Stimulated activated CD4-positive, alpha-beta T cell treated with anti-CD3 and anti-CD28 coated beads, Interleukin-1b, Interleukin-23, amount 100 ng/mL, for 48 hours (primary cell): ENCODE measurements around the gene NIN.
"Not testable (repeated sequence)": the region's sequence is repeated elsewhere in the genome, so short reads cannot be mapped to it uniquely, and the experiment has no call there.

Source experiments
- DNase-seq: peaks from one replicate; pipeline ENCODE4 v3.0.0-alpha.2; 2020

Gene NIN

DNA sequence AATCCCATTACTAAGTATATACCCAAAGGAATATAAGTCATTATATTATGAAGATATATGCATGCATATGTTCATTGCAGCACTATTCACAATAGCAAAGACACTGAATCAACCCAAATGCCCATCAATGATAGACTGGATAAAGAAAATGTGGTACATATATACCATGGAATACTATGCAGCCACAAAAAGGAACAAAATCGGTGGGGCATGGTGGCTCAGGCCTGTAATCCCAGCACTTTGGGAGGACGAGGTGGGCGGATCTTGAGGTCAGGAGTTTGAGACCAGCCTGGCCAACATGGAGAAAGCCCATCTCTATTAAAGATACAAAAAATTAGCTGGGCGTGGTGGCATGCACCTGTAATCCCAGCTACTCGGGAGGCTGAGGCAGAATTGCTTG, 15.4 kb downstream of the NIN start:
- DNase-seq: not testable (repeated sequence)

DNA sequence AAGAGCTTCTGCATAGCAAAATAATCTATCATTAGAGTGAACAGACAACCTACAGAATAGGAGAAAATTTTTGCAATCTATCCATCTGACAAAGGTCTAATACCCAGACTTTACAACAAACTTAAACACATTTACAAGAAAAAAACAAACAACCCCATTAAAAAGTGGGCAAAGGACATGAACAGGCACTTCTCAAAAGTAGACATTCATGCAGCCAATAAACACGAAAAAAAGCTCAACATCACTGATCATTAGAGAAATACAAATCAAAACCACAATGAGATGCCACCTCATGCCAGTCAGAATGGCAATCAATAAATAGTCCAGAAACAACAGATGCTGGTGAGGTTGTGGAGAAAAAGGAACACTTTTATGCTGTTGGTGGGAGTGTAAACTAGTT, 15.9 kb downstream of the NIN start:
- not testable (repeated sequence) for DNase-seq

DNA sequence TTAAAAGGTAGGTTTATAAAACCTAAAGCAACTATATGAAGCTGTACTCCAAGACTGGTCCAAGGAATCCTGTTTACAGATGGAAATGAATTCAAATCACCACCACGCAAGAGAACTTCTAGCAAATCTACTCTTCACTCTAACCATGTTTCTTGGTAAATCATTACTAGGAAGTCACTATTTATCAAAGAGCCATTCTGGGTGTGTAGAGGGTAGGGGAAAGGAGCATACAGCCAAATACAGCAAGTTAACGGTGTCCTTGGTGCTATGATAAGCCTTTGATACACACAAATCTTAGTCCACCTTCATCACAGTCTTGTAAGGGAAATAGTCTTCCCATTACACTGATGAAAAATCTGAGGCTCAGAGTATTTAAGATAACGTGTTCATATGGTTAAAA, 16.8 kb downstream of the NIN start:
- no peak for DNase-seq

DNA sequence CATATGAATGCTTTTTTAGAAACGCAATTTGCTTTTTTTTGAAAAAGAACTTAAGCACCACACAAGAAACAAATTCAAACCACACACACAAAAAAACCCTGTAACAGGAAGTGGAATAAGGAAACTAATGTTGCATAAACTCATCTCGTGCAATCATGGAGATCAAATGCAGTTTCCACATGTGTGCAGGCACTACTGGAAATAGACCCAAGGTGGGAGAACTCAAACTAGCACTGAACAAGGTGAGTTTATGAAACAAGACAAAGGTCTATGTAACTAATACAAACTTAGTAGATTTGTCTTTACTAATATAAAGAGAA, 17.5 kb downstream of the NIN start:
- no peak for DNase-seq

DNA sequence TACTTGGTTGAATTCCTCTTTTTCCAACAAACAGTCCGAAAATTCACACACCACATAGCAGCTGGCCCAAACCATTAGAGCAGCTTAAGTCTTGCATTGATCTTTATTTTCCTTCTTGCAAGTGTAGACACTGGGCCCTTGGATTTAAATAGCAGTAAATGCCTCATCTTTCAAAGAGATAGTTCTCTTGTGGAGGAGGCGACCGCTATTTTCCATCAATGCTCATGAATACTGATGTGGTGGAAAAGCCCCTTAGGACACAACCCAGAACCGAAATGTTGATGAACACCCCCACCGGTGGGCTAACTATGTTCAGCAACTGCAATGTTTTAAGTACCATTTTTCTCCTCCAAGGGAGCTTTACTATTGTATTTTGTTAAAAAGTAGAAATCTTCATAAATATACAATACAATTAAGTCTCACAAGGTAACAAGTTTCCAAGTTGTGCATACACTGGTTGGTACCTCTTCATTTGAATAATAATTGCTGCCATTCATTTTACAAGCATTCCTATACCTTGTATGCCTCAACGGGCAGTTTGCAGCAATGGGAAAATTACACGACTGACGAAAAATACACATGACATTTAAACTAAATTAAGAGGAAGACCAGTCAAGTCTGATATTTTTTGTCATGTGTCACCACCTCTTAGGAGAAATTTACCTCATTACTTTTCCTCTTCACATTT, 18.0 kb downstream of the NIN start:
- no peak for DNase-seq

DNA sequence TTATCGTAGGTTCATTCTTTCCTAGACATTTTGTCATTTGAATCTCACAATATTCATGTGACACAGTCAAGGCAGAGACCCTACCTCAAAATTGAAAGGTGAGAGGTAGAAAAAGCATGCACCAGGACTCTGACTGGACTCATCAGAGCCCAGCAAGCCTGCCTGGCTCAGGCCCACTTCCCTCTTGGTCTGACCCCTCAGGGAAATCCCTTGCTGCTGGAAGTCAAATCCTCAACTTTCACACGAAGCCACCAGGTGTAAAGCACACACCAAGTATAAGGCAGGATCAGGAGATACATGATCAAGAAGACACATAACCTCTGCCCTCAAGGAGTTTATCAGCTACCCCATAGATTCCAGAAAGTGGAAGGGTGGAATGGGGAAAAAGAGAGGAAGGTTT, 18.8 kb downstream of the NIN start:
- DNase-seq: no peak

DNA sequence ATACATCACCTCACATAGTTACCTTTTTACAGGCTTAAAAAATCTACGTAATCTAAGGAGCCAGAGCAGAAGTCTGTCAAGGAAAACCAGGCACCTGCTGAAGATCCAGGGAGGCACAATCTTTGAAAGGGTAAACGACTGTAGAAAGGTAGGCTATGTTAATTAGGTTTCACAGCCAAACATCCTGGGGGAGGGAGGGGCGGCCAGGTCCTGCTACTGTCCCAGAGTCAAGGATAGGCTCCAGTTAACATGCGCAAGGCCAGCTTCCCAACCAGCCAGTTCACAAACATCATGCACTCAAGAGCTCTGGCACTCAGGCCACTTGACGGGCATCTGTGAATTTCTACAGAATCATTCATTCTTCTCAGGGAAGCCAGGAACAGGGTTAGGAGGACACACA, 22.9 kb downstream of the NIN start:
- no peak for DNase-seq

DNA sequence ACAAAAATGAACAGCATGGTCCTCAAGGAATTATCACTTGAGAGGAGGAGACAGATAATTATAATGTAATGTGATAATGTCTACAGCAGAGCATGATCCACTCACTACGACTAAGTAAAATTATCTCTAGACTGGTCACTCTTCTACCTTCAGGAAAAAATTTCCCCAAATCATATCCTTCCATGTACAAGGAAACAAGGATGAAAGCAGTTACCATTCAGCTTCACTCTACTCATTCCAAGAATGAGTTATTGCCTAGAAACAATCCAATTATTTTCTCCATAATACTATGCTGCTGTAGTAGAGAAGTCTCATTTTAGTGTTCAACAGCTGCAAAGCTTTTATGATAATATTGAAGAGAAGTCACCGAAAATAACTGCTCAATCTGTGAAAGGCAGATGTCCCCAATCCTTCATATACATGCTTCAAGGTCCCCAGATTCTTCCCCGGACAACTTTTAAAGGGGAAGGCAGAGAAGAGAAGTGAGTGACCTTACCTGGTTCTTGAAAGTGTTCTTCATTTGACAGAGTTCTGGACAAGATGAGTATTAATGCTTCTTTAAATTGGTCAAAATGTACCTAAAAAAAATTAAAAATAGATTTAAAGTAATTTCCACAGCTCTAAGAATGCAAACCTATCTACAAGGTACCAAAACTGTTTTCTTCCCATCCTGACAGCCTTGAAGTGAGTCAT, 24.6 kb downstream of the NIN start:
- DNase-seq: no peak

DNA sequence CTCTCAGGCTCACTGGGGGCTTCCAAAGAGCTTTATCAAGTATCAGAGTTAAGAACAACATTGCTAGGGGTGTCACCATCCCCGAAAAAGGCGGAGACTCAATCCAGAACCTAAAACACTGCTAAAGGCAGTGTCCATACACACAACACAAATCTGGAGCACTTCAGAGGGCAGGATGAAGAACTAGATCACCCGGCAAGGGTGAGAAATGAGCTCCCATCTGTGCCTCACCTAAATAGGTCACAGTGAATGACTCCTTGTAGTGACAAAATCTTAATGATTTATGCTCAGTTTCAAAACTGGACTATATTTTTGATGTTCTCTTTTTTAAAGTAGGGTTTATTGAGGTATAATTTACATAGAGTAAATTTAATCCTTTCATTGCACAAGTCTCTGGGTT, 25.6 kb downstream of the NIN start:
- DNase-seq: no peak

DNA sequence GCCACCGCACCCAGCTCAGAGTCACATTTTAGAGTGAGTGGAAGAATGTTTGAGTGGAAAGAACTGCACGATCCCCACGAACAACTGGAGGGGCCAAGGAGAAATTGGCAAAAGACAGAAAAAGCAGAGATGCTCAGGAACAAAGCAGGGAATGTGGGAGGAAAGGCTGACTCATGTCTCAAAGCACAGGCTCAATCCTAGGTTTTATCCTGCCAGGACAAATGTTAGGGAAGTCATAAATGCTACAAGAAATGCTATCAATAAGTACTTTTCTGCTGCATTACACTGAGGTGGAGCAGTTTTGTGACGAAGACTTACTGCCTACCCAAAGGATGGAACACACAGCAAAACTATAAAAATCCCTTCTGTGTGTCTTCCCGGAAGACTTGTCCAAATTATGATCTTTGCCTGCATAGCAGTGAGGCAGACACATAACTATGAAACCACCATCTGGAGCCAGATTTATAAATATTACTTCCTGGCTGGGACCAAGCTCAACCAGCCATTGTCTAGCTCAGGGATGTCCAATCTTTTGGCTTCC, 26.7 kb downstream of the NIN start:
- DNase-seq: no peak

DNA sequence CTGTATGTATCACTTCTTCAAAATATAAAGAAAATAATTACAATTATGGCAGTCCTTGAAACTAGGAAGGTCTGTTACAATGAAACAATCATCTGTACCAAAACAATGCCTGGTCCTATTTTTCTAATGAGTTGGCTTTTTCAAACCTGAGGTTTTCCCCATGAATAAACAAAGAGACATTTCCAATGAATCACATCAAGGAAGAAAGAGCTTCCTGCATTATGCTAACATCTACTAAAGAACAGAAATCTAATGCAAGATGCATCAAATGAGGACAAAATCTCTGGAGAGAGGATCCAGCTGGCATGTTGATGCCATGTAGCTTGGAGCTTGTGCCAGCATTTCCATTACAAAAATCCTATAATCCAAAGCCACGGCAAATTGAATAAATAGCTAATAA, 29.3 kb downstream of the NIN start:
- no peak for DNase-seq

DNA sequence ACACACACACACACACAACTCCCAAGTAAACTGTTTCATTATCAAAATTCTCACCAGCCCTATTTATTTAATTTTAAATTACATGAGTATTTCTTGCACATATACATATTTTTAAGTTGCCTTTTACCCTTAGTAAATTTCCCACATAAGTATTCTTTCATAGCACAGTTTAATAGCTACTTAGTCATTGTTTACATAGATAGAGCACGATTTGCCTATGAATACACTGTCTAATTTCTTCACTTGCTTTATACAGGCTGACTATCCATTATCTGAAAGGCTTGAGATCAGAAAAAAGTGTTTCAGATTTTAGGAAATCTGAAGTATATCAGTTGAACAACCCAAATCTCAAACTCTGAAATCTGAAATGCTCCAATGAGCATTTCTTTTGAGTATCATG, 30.9 kb downstream of the NIN start:
- DNase-seq: no peak

DNA sequence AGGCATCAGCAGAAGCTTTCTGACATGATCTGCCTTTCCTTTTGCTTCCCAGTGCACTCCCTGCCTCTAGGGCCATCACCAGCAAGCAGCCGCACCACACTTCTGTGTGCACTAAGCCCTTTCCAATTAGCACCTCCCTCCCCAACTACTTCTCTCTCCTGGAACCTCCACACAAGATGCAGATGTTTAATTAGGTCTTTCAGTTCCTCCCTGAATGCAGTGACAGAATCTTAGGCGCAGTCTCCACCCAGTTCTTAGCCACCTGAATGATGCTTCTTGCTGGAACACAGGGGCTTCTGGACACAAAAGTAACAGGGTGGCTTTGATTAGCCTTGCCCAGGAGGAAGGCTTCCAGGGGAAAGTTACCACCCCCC, 32.9 kb downstream of the NIN start:
- no peak for DNase-seq

DNA sequence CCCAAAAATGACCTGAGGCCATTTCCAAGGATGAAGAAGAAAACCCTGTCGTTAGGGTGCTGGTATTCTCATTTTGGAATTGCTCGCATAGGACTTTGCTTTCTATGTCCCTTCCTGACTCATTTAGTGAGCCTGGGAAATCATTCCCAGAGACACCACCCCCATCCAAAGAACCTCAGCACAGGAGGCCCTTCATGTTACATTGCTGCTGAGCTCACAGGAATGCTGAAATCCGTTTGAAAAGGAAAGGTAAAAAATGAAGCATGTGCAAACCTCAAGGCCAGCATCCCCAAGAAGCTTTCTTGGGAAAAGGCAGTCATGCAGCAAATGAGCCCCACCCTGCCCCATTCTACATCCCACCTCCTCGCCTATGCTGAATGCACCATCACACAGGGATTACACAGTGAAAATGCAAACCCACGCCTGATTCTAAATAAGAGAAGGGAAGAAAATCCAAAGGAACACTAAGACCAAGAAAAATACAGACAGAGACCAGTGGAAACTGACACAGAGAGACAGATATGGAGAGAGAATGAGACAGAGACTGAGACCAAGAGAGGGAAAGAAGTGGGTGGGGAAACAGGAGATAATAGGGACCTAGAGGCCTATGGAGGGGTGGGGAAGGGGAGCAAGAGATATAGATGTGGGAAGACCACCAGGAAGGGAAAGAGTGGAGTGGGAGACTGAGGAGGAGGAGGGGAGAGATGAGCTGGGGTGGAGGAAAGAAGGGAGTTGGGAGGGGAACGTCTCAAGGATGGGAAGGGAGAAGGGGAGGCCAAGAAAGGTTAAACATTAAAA, 33.5 kb downstream of the NIN start:
- DNase-seq: no peak

DNA sequence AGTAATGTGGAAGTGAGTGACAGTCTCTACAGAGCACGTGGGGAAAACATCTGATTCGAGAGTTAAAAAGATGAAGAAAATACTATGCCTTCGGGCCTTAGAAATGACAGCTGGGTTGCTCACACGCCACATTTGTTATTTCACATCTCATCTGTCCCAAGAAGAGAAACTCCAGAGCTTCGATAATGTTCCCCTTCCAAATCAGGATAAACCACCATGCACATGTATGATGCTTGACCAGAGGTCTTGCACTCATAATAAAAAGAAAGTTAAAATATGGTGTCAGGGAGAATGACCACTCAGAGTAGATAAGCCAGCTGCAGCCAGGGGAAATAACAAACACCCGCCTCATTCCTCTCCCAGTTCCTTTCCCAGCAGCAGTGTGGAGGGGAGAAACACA, 34.6 kb downstream of the NIN start:
- DNase-seq: no peak

DNA sequence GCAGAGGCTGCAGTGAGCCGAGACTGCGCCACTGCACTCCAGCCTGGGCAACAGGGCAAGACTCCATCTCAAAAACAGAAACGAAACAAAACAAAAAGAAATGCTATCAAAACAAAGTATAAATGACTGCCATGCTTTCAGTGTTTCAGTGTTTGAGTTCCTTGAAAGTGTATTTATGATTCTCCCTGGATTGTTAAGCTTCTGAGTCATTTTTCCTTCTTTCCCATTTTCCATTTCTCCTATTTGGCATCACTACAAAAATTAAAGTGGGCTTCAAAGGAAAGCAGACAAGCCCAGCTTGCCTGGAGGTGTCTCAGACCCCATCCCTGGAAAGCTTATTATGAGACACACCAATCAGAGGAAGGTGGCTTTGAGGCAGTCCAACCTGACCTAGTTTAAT, 35.1 kb downstream of the NIN start:
- DNase-seq: no peak

DNA sequence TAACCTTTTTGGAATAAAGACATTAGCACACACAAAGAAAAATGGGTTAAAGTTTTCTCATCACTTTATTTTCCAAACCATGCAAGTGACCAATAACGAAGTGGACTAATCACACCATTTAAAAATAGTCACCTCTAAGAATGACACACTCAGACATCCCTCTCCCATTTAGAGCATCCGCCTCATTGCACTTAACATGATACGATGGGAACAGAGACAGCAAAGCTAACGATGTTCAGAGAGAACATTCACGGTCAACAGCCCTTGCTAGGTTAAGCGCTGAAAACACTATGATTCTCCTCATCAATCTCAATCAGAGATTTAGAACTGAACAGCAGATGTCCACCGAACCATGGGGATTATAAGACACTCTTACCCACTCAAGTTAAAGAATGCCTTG, 35.8 kb downstream of the NIN start:
- no peak for DNase-seq

DNA sequence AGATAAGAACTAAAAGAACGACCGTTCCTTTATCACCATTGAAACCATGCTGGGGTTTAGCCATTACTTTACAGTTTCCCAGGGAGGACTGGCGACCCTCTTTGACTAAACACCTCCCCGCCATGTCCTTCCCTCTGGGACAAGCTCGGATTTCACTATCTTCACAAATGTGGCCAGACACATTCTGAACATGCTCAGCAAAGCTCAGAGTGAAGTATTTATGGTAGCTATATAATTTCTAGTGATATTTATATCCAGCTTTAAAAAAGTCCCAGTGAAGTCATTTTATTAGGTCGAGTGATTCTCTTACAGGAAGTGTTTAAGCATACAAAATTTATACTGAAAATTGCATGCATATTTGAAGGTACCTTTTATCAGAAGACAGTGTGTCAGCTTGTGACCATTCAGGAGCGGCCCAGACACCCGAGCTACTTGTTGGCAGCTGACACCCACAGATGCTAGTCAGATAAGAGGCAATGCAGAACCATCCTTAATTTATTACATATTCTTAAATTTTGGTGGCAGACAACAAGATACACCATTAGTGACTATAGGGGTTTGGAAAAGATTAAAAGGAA, 36.8 kb downstream of the NIN start:
- no peak for DNase-seq

DNA sequence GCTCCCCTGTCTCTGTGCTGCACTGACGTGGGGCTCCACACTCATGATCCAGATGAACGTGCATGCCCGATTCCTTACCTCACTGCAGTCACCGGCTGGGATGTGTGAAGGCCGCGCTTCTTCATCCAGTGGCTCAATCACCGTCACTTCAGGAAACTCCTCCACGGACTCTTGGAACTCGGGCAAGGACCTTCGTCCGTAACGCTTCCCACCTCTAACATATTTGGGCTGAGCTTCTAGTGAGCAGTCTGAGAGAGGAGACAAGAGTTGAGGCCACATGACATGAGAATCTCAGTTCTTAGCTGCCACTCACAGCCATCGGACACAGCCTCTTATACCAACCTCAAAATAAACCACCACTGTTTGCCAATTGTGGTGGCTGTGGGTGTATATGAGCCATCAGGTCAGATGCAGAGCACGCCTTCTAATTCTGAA, 38.3 kb downstream of the NIN start:
- no peak for DNase-seq

DNA sequence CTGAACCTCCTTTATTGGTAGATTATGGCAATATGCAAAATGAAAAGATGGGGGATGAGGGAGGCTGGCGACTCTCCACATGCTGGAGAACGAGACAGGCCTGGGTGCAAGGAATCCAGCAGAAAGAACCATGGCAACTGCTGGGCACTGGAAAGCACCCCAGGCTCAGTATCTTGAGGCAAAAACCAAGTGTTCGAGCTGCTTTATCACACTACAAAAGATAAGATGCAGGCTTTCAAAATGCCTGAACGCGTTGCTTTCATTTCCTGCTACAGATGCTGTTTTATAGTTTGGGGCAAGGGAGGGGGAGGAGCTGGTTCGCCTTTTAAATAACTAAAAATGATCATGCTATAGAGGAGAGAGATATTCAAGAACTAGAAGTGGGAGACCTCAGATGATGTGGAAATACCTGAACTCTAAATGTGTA, 38.9 kb downstream of the NIN start:
- DNase-seq: no peak

DNA sequence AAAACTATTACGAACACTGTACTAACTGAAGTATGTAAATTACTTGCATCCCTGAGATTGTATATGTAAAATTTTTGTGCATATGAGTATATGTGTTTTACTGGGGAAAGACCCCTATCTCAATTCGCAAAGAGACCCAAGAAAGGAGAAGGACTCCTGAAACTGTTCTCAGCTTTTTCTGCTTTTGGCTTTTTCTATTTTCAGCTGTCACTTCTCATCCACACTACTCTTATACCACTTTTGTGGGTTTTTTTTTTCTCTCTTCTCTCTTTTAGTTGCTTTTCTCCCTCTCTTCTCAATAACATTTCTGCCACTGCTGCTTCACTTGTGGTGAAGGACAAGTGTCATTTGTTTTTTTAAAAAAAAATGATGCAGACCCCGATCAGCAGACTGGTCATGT, 39.8 kb downstream of the NIN start:
- DNase-seq: no peak

DNA sequence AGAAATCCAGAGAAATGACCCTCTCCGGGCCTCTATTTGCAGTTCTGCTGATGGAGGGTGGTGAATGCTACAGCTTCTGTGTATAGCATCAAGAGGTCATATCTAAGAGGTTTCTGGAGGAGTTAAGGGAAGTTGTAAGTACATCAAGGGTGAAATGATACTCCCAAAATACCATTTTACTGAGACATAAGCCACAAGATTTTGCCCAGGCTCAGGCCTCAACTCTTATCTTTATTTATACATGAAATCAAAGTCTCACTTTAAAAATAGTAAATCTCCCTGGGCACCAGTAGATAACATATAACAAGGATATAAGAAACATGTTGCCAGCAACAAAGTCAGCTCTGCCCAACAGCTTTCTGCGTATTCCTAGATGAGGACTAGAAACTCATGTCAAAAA, 40.4 kb downstream of the NIN start:
- DNase-seq: no peak

DNA sequence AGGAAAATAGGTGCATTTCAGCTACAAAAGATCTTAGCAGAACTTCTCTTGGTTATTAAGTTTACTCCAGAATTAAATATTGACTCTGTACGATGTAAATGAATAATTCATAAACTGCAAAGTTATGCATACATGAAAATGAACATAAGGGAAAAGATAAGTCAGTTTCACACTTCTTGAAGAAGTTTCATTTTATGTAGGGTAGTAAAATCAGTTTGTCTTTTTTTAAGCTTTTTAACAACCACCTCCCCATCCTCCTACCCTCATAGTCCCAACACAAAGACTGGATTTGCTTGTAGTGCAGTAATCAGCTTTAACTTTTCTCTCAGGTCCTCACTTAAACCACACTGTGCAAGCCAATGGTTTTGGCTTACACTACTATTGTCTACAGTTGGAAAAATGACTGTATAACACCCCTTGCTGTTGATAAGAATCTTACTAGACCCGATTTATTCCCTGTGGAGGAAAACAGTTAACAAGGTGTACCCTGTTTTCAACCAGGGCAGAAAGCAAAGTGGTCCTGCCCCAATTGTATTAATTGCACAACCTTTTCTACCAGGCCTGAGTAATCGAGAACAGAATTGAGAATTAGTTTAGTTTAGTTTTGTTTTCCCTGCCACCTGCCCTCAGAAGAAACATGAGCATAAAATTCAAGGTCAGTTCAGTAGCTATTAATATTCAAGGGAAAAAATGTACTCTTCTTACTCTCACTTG, 44.1 kb downstream of the NIN start:
- DNase-seq: no peak
